Kidney capillary endothelial cell (primary cell): Measurements from ENCODE around the gene TOMM40L.
"Not testable (repeated sequence)": the region's sequence is repeated elsewhere in the genome, so short reads cannot be mapped to it uniquely, and the experiment has no call there.

Experiments
- DNase-seq: peaks from one replicate; pipeline ENCODE4 v3.0.0-alpha.2; 2018; ENCODE audit warnings: low spot score

TOMM40L gene

DNA sequence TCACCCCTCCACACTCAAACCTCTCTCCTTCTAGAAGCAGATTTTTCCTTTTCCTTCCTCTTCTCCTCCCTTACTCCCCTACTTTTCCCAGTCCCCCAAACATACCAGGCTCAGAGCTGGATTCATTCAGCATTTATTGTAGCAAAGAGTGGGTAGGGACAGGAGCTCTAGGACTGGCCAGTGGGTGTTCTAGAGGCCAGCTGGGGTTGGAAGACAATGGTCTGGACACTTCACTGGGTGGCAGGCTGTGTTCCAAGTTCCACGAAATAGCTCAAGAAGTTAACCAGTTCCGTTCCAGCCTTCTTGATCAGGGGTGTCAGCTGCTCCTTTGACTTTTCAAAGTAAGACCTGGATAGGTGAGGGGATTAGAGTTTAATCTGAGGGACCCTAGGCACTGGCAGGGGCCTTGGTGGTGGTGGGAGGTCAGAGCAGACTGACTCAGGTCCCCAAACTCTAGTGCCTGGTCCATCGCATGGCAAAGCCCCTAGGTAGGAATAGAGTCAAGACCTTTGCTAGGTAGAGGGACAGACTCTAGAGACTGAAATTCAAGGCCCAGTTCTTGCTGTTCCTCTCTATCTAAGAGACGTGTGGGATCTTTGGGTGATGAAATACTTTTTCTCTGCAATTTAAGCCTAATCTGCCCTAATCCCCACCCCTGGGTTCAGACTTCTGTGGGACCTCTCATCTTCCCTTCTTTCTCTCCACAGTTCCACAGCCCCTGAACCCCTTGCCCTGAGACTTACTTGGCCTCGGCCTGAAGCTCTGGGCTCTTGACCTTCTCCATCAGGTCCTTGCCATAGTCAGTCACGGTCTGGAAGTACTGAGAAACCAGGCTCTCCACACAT lies 3.5 kb upstream of the TOMM40L start:
- DNase-seq, result no peak

DNA sequence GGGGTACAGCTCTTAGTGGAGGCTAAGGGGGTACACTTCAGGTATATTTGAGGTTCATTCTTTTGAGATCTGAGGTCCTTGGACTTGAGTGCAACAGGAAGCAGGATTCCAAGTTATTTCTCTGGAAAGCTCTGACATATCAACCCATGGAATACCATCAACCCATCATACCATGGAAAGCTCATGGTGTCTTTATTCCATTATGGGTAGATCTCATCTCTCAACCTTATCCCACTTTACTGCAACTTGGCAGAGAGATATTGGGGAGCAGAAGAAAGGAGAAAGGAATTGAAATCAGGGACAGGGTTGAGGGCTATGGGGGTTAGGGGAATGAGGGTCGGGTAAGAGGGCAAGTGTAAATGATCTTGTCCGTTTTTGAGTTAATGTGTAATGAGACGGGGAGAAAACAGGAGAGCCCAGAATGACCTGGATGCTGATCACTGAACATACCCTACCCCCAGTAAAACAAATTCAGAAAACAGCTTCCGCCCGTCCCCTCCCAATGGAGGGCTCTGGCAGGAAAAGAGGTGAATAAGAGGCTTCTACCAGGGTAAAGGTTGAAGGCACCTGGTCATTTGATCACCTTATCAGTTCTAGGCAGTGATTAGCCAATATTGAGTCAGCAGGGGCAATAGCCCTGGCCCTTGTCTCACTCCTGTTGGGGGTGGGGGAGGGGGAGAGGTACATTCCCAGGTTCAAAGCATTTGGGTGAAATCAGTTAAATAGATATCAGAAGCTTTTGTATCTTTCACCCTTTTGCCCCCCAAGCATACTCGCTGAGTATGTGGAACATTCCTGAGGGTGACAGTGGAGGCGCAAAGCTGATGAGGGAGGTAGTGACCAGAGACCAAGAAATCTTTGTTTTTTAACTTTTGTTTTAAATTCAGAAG lies 1.8 kb upstream of the TOMM40L start:
- no peak for DNase-seq

DNA sequence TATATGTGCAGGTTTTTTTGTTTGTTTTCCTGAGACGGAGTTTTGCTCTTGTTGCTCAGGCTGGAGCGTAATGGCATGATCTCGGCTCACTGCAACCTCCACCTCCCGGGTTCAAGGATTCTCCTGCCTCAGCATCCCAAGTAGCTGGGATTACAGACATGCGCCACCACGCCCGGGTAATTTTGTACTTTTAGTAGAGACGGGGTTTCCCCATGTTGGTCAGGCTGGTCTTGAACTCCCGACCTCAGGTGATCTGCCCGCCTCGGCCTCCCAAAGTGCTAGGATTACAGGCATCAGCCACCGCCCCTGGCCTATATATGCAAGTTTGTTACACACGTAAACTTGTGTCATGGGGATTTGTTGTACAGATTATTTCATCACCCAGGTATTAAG lies 1.2 kb upstream of the TOMM40L start:
- not testable (repeated sequence) for DNase-seq

DNA sequence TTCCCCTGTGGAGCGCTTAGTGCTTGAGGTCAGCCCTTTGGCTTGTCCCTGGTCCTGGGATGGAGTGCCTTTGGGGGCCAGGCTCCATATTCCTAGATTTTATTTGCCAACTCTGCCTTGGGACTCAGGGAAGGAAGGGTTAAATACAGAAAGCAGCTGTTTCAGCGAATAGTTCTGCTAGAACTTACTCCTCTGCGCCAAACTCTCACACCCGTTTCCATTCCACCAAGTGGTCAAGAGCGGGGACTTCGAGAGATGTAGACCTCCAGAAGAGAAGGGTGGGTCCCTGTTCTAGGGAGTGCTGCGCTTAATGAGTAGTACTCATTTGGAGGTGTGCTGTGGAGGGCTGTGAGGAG lies 704 bp upstream of the TOMM40L start:
- no peak for DNase-seq

DNA sequence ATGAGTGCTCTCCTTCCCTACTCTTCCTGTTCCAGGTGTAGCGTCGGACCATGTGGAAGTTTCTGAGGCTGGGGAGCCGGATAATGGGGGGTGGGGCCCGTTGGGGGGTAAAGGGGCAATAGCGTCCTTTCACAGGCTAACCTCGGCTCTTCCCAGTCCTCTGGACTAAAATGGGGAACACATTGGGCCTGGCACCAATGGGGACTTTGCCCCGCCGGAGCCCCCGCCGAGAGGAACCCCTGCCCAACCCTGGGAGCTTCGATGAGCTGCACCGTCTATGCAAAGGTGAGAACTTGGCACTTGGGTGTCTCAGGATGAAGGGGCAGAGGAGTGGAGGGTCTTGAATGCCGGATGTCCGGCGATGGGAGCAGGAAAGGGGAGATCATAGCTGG lies 456 bp downstream of the TOMM40L start:
- DNase-seq, result no peak

DNA sequence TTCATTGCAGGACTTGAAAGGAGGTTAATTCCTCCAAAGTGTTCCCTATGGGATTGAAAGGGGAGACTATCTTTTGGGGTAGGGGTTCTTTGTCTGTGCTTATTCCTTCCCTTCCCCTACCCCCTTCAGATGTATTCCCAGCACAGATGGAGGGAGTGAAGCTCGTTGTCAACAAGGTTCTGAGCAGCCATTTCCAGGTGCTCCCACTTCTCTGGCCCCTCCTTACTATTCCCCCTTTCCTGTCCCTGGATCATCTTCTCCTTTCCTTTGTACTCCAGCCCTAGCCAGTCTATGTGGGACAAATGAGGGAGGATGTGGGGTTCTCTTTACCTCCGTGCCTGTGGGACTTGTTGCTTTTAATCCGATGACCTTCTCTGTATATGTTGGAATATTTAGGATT lies 899 bp downstream of the TOMM40L start:
- DNase-seq, result no peak

DNA sequence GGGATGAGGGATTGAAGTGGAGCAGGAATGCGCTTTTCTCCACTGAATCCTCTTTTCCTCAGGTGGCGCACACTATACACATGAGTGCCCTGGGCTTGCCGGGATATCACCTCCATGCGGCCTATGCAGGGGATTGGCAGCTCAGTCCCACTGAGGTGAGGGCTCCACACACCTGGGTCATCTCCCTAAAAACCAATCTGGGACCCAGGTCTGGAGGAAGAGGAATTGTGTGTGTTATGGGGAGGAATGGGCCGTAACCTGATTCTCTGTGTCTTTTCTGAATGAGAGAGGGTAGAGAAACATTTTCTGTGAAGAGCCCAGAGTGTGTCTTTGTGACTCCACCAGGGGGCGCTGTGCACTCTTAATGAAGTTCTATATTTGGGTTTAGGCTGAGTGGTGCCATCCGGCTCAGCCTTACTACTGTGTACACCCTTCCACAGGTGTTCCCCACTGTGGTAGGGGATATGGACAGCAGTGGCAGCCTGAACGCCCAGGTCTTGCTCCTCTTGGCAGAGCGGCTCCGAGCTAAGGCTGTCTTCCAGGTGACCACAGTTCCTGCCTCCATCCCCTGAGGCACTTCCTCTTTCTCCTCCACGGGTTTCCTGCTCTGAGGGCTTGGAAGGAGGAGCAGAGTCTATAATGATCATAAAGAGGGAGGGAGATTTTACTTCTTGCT lies 1.5 kb downstream of the TOMM40L start:
- peak; percentile 86 for DNase-seq

DNA sequence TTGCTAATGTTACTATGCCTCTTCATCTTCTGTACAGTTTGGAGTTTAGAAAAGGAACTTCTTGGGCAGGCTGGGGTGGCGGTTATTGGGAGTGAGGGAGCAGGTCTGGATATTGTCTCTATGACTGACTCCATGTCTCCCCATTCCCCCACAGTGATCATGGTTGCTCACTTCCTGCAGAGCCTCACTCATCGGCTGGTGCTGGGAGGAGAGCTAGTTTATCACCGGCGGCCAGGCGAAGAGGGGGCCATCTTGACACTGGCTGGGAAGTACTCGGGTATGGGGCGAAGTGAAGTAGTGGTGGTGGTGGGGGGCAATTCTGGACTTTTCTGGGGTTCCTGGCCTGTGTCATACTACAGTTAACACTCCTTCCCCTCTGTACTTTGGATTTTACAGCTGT lies 2.2 kb downstream of the TOMM40L start:
- no peak for DNase-seq

DNA sequence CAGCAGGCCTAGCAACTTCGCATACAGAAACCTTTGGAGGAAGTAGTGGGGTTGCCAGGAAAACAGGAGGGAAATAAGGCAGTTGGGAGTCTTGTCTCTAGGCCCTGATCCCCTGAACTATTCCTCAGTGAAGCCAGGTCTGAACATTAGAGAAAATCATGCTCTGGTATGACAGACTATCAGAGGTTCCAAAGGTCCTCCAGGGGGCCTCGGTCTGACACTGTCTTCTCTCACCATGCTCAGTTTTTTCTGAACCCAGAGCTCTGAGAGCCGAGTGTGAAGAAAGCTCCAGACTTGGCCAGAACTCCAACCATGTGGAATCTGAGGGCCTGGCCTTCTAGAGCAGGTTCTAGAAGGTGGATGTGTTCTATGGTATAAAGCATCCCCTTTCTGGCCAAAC lies 4.0 kb downstream of the TOMM40L start:
- no peak for DNase-seq

DNA sequence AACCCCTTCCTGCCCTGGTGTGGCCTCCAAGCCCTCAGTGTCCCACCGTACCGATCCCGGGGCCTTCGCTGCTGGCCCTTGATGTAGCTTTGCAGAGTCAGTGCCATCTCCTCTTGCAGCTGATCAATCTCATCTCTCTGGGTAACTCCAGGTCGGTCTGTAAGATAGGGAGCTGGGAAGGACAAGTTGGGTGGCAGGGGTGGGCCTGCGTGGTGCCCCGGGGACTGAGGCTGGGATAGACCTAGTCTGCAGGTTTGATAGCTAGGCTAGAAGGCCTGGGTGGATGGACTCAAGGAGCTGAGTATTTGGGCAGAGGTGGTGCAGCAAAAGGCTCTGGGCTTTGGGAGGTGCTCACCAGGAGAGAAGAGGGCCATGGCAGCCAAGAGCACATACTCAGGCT lies 4.9 kb downstream of the TOMM40L start:
- no peak for DNase-seq

DNA sequence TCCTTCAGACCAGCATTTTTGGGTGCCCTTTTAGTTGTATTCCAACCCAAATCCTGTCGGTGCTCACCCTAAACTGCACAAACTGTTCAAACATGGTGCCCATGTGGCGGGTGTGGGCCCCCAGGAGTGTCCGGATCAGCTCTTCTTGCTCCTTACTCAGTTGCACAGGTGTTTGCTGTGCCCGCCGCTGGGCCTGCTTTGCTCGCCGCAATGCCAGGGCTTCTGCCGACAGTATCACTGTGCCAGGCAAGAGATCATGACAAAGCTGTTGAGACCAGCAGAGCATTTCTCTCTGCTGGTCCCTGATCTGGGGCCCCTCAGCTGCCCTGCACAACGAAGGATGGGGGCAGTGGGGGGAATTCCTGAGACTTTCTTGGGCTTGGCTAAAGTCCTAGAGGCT lies 7.2 kb downstream of the TOMM40L start:
- DNase-seq, result no peak

DNA sequence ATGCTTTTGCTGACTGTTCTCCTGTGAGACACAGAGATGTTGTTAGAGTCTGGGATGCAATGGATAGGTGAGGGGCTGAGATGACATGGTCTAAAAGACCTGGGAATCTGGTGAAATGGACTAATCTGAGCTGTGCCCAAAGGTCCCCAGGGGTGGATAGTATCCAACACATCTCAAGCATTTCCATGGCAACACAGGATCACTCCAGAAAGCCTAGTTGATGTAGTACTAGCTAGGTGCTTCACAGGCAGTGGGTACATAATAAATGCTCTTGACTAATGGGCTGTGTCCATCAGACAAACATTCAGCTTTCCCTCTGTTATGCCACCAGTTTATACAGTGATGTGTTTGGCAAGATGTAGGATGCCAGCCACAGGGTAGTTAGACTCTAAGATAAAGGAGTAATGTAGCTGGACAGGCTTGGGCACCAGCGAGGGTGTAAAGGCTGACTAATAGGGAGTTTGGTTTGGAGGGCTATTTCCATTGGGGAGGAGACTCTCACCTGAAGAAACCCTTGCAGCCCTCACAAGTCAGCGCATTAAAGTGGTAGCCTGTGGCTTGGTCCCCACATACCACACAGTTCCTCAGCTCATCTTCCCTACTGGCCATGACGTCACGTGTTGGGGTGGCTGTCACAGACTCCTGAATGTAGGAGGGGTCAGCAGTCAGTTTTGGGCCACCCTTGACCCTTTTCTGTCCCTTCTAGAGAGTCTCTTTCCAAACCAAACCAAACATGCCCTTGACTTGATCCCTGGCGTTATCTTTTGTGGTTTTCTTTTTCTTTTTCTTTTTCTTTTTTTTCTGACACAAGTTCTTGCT lies 10.3 kb downstream of the TOMM40L start:
- no peak for DNase-seq

DNA sequence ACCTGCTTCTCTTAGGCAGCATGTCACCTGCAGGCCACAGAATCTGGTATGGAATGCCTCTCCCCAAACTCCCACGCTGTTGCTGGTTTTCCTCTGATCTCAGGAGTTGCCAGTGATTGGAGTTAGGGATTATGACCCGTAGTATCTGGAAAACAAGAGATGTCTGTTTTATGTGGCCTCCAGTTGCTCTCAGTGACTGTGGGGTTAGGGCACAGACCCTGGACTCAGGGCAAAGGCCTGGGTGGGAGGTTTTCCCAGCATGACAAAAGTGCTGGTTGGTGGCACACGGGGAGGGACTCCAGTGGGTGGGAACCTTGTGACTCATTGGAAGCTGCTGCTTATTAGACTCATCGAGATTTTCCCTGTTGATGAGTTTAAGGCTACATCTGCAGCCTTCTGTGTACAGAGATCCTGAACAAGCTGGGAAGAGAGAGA lies 12.2 kb downstream of the TOMM40L start, which contains the start of gene NR1I3:
Gene NR1I3, minus strand, starts transcription at position 165 of the 435 bp plus-strand sequence. CDS start 1,638 bp downstream, outside the sequence.
- DNase-seq, result no peak

DNA sequence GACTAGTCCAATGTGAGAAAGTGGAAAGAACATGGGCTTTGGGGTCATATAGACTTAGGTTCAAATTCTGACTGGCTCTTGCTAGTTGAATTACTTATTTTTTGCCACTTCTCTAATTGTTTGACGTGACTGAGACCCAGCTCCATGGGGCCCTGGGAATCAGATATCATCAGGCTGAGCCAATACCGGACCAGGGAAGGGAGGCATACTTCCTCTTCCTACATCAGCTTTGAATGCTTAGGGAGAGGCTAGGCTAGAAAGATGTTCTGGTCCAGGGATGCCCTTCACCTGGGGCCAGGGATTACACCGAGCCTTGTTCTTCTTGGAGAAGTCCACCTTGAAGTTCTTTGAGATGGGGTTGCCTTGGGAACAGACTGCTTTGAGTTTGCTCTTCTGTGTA lies 15.8 kb downstream of the TOMM40L start:
- no peak for DNase-seq

DNA sequence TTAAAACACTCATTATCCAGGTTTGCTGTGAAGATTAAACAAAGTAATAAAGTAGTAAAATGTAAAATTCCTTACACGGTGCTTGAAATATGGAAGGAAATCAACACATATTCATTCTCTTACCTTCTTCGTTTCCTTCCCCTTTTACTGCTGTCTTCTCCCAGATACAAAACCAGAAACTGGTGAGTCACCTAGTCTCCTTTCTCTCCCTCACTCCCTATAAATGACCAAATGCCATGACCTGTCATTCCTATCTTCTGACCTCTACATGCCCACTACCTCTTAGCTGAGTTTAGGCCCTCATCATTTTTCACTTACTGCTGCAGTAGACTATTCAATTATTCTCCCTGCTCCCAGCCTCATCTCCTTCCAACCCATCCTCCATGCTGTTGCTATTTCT lies 16.5 kb downstream of the TOMM40L start:
- DNase-seq, result no peak

DNA sequence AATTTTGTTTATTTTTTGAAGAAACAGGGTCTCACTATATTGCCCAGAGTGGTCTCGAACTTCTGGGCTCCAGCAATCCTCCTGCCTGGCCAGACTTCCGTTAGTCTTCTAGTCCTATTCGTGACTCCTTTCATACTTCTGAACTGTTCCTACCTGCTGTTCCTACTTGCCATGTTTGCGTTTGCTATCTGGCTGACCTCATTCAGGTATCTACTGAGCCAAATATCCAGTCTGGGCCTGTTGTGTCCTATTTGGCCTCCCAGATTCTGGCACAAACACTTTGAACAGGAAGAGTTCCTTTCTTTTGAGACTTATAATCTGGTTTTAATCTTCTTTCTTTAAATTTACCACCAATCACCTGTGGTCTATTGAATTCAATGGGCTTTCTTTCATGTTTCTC lies 19.0 kb downstream of the TOMM40L start:
- no peak for DNase-seq

DNA sequence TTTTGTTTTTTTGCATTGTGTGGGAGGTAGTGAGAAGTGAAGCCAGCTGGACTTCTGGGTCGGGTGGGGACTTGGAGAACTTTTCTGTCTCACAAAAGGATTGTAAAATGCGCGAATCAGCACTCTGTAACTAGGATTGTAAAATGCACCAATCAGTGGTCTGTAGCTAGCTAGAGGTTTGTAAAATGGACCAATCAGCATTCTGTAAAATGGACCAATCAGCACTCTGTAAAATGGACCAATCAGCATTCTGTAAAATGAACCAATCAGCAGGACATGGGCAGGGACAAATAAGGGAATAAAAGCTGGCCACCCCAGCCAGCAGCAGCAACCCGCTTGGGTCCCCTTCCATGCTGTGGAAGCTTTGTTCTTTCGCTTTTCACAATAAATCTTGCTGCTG lies 24.2 kb downstream of the TOMM40L start:
- DNase-seq, result not testable (repeated sequence)

DNA sequence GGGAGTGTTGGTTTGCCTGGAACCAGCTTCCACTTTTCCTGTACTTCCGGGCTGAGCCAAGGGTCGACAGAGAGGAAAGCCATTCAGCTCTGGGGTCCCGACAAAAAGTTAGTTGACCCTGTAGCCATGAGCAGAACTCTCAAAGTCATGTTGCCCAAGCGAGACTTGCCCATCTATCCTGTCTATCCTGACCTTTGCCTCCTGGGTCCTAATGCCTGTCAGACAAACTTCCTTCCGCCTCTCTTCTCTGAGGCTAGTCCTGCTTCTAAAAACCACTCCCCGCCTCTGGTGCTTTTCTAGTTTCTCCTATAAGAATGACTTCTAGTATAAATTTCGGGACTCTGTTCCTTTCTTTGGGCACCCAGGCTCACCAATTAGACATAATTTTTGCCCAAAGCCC lies 25.0 kb downstream of the TOMM40L start:
- DNase-seq, result no peak

DNA sequence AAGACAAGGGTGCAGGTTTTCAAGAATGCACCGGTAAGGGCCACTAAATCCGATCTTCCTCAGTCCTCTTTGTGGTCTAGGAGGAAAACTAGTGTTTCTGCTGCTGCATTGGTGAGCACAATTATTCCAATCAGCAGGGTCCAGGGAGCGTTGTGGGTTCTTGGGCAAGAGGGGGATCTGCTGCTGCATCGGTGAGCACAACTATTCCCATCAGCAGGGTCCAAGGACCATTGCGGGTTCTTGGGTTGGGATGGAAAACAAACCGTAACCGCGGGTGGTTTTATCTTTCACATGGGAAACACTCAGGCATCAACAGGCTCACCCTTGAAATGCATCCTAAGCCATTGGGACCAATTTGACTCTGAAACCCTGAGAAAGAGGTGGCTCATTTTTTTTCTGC lies 25.7 kb downstream of the TOMM40L start:
- no peak for DNase-seq

DNA sequence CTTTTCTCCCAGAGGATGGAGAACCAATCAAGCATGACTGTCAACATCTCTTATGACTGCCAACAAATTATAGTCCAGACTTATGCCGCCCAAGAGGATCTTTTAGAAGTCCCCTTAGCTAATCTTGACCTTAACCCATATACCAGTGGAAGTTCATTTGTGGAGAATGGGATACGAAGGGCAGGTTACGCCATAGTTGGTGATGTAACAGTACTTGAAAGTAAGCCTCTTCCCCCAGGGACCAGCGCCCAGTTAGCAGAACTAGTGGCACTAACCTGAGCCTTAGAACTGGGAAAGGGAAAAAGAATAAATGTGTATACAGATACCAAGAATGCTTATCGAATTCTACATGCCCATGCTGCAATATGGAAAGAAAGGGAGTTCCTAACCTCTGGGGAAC lies 29.4 kb downstream of the TOMM40L start:
- DNase-seq, result not testable (repeated sequence)

DNA sequence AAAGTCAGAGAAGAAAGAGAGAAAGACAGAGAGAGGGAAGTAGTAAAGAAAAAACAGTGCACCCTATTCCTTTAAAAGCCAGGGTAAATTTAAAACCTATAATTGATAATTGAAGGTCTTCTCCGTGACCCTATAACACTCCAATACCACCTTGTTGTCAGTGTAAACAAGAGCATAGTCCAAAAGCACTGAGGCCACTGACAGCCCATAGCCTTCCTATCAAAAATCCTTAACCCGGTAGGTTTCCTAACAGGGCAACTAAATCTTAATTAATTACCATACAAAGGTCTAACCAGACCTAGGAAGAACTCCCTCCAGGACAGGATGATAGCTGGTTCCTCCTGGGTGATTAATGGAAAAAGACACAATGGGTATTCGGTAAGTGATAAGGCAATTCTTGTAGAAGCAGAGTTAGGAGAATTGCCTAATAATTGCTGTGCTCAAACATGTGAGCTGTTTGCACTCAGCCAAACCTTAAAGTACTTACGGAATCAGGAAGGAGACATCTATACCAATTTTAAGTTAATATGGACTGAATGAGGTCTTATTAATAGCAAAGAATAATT lies 30.2 kb downstream of the TOMM40L start:
- not testable (repeated sequence) for DNase-seq
